NCI-H1417 (cell line): ENCODE results near the gene CRYBB1.

Experiments
- DNase-seq, 3 experiments: peaks; one replicate each; lab custom pipeline; 2025; lab: John Stamatoyannopoulos, UW

The CRYBB1 gene

DNA sequence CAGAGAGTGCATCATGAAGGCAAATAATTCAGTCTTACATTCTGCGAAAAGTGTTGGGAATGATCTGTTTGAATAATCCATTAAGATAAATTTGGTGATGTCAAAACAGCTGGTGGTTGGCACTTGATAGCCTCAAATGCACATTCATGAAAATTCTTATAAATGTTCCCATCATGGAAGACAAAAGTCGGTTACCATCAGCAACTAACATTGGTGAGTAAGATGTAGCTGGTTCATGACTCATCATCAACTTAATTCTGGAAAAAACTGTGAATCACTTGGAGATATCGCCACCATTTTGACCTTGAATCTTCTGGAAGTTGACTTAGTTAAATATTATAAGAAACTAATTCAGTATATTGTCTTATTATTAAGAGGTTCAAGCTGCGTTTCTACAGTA lies 11.2 kb downstream of the CRYBB1 start:
- no peak for DNase-seq

DNA sequence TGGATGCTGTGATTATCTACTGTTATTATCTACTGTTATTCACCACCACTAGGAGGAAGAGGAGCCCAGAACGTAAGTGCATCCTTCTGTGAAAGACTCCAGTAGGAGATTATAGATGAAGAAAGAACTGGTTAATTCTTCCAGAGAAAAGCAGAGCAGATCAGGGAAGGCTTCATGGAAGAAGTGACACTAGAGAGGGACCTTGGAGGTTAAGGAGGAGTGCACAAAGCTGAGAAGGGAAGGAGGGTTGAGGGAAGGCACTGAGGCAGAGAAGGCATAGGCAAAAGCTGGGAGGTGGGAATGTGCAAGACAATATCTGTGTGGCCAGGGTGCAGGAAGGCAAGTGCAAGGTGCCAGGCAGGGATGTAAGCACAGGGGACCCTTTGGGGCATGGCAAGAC lies 13.5 kb downstream of the CRYBB1 start:
- no peak for DNase-seq

DNA sequence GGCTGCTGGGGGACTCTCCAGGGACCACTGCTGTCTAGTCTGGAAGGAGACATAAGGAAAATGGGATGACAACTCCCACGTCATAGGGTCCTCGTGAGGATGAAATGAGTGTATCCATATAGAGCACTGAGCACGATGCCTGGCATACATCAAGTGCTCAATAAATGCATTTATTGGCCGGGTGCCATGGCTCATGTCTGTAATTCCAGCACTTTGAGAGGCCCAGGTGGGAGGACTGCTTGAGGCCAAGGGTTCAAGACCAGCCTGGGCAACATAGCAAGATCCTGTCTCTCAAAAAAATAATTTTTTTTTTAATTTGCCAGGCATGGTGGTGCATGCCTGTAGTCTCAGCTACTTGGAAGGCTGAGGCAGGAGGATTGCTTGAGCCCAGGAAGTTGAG lies 15.7 kb downstream of the CRYBB1 start:
- no peak for DNase-seq

DNA sequence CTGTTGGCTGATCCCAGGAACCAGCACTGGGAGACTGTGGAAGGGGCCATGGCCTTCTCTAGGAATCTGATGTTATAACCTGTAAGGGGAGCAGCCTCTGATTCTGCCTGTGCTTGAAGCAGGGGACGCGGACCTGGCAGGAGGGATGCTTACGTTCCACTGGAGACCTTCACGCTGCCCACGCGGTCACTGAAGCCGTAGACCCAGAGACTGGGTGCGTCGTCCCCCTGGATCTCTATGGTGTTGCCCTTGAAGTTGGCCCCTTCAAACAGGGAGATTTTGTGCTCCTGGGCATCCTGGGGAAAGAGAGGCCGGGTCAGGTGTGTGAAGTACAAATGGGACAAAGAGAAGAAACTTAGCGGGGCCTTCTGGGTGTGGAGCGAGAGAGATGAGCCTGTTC lies 16.1 kb downstream of the CRYBB1 start:
- no peak for DNase-seq

DNA sequence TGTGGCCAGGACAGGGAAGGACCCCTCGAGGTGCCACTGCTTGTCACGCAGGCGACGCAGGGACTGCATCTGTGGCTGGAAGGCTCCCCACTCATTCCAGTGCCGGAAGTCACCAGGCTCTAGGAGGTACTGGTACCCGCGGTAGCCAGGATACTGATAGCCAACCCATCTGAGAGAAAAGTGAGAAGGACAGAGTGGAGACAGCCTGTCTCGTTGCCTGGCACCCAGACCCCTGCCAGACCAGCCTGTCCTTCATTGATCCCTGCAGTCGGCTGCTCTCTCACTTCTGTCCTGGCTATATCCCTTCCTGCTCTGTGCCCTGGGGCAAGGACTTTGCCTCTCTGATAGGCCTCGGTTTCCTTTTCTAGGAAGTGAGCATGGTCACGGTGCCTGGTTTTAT lies 18.3 kb downstream of the CRYBB1 start:
- no peak for DNase-seq

DNA sequence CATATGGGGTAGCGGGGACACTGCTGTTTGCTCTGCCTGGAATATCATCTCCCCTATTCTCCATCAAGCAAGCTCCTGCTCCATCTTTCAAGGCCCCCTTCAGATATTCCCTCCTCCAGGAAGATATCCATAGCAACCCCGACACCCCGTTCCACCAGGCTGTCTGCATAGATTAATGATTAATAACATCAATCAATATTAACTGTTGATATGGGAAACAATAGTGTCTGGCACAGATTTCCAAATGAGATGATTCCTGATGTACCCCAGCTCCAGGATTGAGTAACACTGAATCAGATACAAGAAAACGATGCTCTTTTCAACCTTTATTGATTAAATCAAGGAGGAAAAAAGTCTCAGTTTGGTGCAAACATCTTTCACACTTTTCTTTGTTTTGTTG lies 20.3 kb downstream of the CRYBB1 start:
- no peak for DNase-seq

DNA sequence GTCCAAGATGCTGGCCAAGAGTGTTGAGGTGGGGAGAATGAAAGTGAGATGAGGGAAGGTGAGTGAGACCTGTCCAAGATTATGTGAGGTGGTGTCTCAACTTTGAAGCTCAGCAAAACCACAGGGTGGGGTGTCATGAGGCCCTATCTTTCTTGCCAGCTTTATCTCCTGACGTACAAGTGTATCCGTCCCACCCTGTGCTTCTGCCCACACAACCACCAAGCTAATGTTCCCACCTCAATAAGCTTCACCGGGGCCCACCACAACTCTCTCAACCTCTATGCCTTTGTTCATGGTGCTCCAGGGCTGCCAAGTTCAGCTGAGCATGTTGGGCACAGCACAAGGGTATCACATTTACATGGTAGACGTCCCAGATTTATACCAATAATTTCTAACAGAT lies 20.8 kb downstream of the CRYBB1 start:
- DNase-seq = no peak

DNA sequence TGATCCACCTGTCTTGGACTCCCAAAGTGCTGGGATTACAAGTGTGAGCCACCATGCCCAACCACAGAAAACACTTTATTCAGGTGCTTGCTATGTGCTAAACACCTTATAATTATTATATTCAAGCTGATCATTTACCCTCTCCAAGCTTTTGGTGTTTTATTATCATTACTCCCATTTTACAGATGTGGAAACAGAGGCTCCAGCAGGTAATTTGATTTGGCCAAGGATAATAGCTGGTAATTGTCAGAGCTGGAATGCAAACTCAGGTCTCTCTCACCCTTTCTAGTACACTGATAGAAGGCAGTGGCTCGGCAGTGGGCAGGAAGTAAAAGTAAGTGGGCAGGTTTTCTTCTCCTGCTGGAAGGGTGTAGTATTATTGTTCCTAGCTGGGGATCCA lies 24.1 kb downstream of the CRYBB1 start:
- DNase-seq = no peak

DNA sequence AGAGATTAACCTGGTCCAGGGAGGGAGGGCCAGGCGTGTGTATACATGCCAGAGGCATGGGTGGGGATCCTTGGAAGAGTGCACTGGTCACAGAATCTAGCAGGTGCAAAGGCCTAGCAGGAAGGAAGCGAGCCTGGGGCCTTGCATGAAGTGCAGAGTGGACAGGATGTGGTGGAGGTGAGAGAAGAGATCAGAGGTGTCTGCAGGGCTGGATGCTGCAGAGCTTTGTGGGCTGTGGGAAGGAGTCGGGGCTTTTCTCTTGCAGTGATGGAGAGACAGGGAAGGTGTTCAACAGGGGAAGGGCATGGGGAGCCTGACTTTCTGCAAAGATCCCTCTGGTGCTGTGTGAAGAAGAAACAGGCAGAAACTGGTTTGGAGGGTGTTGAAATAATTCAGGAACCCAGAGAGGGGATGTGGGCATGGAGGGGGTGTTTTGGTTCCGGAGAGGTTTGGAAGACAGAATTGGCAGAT lies 25.4 kb downstream of the CRYBB1 start:
- peak in 2 of 3 experiments; percentile 2 to 17 for DNase-seq

DNA sequence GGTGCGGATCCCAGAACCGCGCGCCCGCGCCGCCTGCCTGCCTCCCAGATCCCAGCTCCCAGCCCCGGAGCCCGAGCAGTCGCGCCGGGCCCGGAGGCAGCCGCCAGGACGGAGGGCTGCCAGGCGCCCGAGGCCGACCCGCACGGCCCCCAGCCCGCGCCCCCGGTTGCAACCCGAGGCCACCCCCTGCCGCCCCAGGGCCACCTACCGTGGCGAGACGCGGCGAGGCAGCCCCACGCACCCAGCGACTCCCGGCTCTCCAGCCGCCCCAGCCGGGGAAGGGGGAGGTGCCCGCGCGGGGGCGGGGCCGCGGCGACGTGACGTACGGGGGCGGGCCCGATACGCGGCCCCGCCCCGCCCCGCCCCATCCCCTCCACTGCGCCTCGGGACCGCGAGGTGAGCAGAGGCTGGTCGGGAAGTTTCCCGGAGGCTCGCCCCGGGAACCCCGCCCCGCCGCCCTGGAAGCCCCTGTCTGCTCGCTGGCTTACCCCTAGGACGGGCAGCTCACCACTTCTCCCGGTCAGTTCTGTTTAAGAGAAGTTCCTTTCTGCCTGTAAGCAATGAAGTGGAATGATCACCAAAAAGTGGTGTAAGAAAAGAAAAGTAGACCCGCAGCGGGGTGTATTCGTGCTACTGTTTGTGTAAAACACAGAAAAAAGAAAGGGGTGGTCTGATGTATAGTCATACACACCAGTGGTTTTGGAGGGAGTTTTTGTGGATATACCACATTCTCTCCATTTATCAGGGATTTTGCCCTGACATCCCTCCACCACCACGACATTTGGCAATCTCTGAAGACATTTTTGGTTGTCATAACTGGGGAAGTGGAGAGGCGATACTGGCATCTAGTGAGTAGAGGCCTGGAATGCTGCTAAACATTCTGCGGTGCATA lies 27.7 kb downstream of the CRYBB1 start, which contains the start of gene TPST2:
TSS of gene TPST2 (minus strand) at position 288 of the 892 bp plus-strand sequence. CDS start 48,502 bp downstream, outside the sequence.
- DNase-seq = peak; percentile 67 to 71 (median 70)

DNA sequence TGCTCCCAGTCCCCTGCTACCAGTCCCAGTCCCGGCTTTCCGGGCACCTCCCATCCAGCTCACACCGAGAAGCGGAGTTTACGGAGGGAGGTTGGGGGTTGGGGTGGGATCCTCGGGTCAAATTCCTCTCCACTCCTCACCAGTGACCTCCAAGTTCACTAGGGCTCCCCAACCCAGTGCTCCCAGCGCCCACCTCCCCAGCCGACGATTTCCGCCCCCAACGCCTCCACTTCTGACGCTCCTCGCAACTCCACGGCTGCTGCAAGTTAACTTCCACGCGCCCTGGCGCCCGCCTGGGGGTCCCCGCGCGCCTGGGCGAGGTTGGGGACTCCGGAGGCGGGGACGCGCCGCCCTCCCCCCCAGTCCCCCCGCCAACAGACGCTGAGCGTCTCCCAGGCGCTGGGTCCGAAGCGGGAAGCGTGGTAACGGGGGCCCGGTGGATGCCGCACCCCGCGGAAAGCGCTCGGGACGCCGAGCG lies 28.4 kb downstream of the CRYBB1 start:
- DNase-seq = no peak

DNA sequence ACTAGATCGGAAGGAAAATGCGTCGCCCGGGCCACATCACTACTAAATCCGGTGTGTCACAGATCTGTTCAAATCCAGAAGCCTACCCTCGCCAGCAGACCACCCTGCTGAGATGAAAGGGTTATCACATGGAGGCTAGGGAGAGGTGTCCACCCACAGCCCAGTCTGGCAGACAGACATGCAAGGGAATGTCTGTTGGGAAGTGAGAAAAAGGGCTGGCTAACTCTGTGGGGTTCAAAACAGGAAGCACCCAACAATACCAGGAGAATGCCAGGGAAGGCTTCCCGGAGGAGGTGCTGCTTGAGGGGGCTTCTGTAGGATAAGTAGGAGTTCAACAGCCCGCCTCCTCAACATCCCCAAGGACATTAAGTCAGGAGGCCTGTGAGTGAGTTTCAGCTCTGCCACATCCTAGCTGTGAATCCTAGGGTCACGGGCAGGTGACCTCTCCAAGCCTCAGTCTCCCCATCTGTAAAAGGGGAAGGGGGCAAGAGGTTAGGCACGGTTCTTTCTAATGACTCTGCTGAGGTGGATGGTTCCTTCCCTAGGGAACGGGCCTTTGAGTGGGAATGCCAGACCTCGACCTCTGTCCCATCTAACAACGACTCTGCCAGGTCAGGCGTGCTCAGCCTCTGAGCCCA lies 29.0 kb downstream of the CRYBB1 start:
- no peak for DNase-seq

DNA sequence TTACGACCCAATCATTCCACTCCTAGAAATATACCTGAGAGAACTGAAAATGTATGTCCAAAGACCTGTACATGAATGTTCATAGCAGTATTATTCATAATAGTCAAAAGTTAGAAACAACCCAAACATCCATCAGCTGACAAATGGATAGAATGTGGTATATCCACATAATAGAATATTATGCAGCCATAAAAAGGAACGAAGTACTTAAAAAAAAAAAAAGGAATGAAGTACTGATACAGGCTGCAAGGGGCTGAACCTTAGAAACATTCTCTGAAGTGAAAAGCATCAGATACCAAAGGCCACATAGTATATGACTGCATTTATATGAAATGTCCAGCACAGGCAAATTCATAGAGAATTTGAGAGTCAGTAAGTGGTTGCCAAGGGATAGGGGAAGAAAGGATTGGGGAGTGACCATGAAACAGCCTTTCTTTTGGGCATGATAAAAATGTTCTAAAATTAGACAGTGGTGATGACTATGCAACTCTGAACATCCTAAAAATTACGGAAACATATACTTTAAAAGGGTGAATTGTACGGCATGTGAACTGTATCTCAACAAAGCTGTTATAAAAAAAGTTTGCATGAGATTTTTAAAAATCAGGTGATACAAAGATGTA lies 29.7 kb downstream of the CRYBB1 start:
- no peak for DNase-seq

DNA sequence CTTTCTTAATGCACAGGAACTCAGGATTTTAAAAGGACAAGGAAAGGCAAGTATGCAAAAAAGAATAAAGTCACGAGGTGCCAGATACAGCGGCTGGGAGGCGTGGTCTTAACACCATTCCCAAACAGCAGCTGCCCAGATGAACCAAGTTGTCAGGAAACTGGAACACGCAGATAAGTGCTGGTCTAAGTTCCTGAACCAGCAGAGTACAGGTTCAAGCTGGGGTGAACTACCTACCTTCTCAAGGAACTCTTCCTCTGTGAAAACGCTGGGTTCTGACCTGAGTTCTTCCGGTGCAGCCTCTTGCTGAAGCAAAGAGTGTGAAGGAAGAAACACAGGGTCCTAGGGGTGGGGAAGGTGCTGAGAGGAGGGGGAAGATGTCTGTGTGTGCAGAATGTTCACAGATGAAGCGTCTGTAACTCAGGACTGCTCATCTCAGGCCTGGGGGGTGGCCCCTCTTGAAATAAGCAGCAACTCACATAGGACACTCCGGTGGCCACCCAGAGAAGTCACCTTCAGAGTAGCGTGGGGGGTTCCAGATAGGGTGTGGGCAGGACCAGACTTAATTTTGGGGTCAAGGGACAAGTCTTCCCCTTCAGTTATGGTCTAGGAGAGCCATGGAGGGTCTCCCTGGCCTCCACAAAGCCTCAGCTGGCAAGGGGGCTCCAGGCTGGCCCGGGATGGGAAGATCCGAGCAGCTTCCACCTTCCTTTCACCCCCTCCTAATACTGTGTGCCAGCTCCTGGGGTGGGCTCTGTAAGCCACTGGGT lies 31.1 kb downstream of the CRYBB1 start:
- no peak for DNase-seq

DNA sequence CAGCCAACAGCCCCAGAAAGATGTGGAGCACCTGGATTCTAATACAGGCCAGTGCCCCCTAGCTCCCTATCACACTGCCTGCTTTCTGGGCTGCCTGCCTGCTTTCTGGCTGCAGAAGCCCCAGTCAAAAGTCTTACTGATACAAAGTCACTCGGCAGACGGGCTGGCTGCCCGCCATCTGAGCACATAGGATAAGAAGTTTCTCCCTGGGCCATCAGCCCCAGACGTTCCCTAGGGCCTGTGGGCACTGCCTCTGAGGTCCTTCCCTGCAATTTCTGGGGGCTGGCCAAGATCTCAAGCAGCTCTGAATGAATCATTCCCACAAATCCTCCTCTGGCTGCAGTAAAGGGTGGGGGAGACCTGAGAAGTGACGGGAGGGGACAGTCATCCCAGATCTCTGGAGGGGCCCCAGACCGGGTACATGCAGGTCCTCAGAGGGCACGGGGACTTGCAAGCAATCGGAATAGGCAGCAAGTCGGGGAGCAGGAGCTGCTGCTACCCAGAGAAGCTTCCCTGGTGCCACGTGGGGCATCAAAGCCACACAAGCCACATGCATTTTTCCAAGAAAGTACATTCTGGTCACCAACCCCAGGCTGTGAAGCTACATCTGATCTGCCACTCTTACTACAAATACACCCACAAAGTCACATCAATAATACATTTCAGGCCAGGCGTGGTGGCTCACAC lies 32.6 kb downstream of the CRYBB1 start:
- DNase-seq = no peak

DNA sequence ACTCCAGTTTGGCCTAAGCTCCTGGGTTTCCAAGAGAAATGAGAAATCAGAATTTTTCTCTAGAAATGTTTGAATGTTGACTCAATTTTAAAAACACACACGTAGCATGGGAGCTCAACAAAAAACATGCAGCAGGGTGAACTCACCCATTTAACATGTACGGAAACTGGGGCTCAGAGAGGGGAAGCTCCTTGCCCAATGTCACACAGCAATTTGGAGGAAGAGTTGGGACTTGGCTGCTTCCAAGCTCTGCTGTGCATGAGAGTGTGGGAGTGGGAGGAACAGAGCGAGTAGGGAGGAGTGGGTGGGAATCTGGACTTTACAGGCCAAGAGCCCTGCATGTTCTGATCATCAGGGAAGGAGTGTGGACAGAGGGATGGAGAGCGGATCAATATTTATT lies 33.8 kb downstream of the CRYBB1 start:
- DNase-seq = no peak

DNA sequence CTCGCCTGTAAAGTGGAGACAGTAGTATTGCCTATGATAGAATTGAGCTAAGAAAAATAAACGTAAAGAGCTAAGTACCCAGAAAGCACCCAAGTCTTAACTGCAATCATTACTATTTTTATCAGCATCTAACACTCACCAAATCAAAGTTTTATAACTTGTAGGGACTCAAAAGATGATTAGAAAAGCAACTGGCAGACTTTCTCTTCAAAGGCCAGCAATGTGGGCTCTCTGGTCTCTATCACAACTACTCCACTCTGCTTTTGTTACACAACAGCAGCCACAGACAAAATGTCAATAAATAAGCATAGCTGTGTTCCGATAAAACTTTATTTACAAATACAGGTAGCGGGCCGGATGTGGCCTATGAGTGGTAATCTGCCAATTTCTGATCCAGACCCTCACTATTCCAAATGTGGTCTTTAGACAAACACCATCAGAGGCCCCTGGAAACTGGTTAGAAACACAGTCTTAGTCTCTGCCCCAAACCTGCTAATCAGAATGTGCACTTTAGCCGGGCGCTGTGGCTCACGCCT lies 36.1 kb downstream of the CRYBB1 start:
- no peak for DNase-seq

DNA sequence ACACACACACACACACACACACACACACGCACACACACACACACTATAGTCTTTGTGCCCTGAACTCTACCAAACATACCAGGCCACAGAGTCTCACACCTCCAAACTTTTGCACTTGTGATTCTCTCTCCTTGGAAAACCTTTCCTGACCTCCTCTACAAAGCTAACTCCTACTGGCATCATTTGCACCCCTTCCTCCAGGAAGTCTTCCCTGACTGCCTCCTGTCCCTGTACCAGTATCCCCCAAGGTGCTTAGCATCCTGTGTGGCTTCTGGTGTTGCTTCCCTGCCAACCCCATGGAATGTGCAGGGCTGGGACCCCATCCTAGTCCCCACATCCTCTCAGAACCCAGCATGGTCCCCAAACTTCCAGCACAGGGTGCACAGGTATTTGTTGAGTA lies 36.8 kb downstream of the CRYBB1 start:
- no peak for DNase-seq

DNA sequence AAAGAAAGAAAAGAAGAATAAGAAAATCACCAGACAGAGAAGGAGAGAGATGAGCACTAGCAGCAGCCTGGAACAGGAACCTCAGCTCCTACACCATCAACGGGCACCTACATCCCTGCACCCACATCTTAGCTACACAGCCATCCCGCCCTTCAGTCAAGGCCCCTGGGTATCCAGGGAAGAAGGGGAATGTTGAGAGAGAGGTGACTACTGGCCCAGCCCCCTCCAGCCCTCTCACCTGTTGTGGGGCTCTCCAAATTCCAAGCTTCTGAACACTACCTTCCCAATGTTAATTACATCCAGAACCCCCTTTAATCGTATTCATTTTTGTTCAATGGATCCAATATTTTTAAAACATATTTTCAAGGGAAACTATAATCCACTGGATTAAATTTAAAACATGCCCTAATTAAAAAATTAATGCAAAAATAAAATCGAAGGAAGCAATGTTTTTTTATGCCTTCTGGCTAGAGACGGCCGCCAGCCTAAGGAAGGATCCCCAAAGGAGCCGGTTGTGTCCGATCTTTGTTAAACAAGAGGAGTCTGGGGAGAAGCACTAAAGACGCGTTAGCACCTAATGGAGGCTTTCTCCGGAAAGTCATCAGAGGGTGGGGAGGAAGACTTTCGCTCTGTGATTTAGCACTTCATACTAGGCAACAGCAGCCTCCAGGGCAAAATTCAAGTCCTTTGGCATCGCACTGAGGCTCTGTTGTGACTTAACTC lies 37.4 kb downstream of the CRYBB1 start:
- DNase-seq = no peak

DNA sequence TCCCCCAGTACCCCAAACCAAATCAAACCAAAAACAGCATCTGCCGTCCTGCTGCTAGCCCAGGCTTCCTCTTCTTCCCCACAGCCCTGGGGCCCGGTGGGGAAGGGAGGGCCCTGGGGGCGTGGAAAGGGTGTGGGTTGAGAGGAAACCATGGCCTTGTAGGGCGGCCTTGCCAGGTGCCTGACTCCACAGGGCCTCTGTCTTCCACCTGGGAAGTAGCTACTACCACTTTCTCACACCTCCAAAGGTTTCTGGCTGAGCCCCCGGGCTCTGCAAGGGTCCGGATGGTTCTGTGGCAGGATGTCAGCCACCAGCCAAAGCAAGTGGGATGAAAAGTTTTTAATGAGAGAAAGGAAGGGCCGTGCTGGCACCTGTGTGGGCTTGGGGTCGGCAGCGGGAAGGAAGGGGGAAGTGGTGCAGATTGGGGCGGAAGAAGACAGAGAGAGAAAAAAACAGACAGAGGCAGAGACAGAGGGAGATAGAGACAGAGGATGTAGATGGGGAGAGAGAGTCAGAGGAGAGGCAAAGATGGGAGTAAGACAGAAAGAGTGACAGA lies 38.4 kb downstream of the CRYBB1 start:
- DNase-seq = no peak
